ENCODE results near the gene CHD1.
A peak's percentile ranks its signal among the peaks of the same experiment; 100 is the strongest.
"Not testable (repeated sequence)": the region's sequence is repeated elsewhere in the genome, so short reads cannot be mapped to it uniquely, and the experiment has no call there.

CHD1 gene

GRCh38 chr5:98928873-98929709, at the start of gene CHD1:
Gene CHD1, minus strand, starts transcription at chr5:98929007. Its CDS starts 2,621 bp downstream, at chr5:98926386.
- DNase-seq: peak; percentile 97

GRCh38 chr5:98978528-98978927, 49.7 kb upstream of the CHD1 start:
- DNase-seq: no peak

- DNase-seq: no peak
Observed at GRCh38 chr5:98977723-98978122, 48.9 kb upstream of the CHD1 start.

GRCh38 chr5:98975682-98976407, 47.0 kb upstream of the CHD1 start:
- DNase-seq: no peak

- no peak for DNase-seq
Observed at GRCh38 chr5:98975223-98975622, 46.4 kb upstream of the CHD1 start.

GRCh38 chr5:98969400-98969799, 40.6 kb upstream of the CHD1 start:
- no peak for DNase-seq

- DNase-seq: peak; percentile 92
Observed at GRCh38 chr5:98968056-98968564, 39.3 kb upstream of the CHD1 start.

GRCh38 chr5:98965226-98965625, 36.4 kb upstream of the CHD1 start:
- no peak for DNase-seq

GRCh38 chr5:98964621-98965020, 35.8 kb upstream of the CHD1 start:
- no peak for DNase-seq

- peak; percentile 36 for DNase-seq
Observed at GRCh38 chr5:98963019-98963418, 34.2 kb upstream of the CHD1 start.

- no peak for DNase-seq
Observed at GRCh38 chr5:98962587-98962986, 33.8 kb upstream of the CHD1 start.

GRCh38 chr5:98961665-98962344, 33.0 kb upstream of the CHD1 start:
- DNase-seq: no peak

- no peak for DNase-seq
Observed at GRCh38 chr5:98957307-98957706, 28.5 kb upstream of the CHD1 start.

GRCh38 chr5:98955888-98956287, 27.1 kb upstream of the CHD1 start:
- not testable (repeated sequence) for DNase-seq

GRCh38 chr5:98955471-98955870, 26.7 kb upstream of the CHD1 start:
- not testable (repeated sequence) for DNase-seq

GRCh38 chr5:98954392-98955028, 25.7 kb upstream of the CHD1 start:
- no peak for DNase-seq

GRCh38 chr5:98942847-98943246, 14.0 kb upstream of the CHD1 start:
- DNase-seq: no peak

- DNase-seq: peak; percentile 91
Observed at GRCh38 chr5:98941131-98941883, 12.5 kb upstream of the CHD1 start.

- DNase-seq: peak; percentile 46
Observed at GRCh38 chr5:98940581-98940980, 11.8 kb upstream of the CHD1 start.

- DNase-seq: no peak
Observed at GRCh38 chr5:98938464-98938863, 9.7 kb upstream of the CHD1 start.

- DNase-seq: no peak
Observed at GRCh38 chr5:98936948-98937715, 8.3 kb upstream of the CHD1 start.

Data from NCI-H82 (cell line).